Activated T-cell treated with anti-CD3 and anti-CD28 coated beads, Interleukin-2, amount 50 U/mL, for 48 hours (primary cell): ENCODE data around the gene LRRC45.

ENCODE experiments used
- DNase-seq, 2 experiments: peaks; one replicate each; pipeline ENCODE4 v3.0.0-alpha.2; 2020

The LRRC45 gene

GRCh38 chr17:82065638-82066303 is 42.7 kb downstream of the LRRC45 start, which contains the start of gene DUS1L:
Gene DUS1L (minus strand): TSS chr17:82065804. CDS start chr17:82065059, 745 bp downstream.
- peak; percentile 80 to 86 for DNase-seq

- DNase-seq: no peak
These were observed 47.5 kb downstream of the LRRC45 start for GRCh38 chr17:82070611-82071010.

DNA sequence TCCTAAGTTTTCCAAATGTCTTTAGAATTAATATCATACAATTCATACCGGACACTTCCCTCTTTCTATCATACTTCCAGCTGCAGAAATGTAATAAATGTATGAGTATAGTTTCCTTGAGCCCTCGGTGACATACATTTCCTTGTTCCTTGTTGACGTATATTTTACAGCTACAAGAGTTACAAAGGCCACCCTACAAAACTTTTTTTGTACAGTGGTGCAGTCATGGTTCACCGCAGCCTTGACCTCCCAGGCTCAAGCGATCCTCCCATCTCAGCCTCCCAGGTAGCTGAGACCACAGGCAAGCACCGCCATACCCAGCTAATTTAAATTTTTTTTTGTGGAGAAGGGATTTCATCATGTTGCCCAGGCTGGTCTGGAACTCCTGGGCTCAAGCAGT is 49.7 kb downstream of the LRRC45 start:
- DNase-seq: no peak

- DNase-seq: no peak
These were observed 50.3 kb downstream of the LRRC45 start for GRCh38 chr17:82073446-82073845.

GRCh38 chr17:82076018-82076784 is 53.1 kb downstream of the LRRC45 start:
- DNase-seq: no peak

- DNase-seq: no peak
These were observed 53.9 kb downstream of the LRRC45 start for GRCh38 chr17:82076785-82077591.

GRCh38 chr17:82077617-82078358 is 54.7 kb downstream of the LRRC45 start:
- no peak for DNase-seq

DNA sequence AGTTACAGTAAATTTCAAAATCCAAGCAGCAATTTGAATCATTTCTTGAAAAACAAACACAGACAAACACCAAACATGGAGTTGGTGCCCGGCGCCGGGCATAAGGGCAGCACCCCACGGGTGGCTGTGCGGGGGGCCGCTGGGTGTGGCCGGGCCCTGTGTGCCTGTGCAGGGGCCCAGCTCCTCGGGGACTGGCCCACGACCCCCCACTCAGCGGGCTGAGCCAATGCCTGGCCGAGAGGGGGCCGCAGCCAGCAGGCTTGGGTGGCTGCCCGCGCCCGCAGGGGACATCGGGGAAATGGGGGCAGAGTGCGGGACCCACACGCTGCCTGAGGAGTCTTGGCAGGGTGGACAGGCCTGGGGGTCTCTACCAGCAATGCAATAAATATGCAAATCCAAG is 55.3 kb downstream of the LRRC45 start:
- no peak for DNase-seq

GRCh38 chr17:82079001-82079677 is 56.0 kb downstream of the LRRC45 start:
- no peak for DNase-seq

- DNase-seq: no peak
These were observed 57.1 kb downstream of the LRRC45 start for GRCh38 chr17:82080048-82080788.
